NCI-H2081 (cell line): ENCODE data around the gene SLC24A1.

Source experiments
- DNase-seq, 2 experiments: peaks; one replicate each; lab custom pipeline; 2025; lab: John Stamatoyannopoulos, UW

Gene SLC24A1

DNA sequence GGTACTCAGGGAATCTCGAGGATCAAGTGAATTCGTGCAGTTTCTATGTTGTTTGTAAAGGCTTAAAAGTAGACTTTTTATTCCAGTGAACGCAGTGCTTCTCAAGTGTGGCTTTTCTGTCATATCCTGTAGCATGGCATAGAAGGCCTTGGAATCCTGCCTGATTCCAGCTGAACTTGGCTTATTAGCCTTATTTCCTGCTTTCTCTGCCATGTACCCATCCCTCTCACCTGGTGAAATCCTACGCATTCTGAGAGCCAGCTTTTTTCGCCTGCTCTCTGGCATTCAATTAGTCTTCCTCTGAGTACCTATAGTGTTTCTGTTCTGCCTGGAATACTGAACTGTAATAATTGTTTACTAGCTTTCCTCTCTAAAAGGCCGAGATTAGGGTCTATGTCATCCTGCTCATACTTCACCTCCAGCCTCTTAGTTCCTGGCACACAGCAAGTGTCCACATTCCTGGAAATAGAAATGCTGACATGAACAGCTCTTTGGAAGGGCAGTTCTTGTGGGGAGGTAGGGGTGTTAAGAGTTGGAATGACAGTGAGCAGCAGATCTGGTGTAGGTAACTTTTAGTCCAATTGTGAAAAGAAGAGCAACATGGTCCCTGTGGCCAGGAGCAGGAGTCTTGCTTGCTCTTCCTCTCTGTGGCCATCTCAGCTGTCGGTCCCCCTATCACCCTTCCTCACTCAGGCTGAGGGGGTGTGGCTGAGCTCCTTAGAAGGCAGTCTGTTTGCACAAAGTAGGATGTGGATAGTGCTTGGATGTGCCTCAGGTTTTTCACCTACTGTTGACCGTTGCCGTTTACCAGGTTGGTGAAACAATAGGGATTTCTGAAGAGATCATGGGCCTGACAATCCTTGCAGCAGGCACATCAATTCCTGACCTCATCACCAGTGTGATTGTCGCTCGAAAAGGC, 30.4 kb downstream of the SLC24A1 start:
- no peak for DNase-seq

- DNase-seq: no peak
Measured at GRCh38 chr15:65653341-65653740, 31.6 kb downstream of the SLC24A1 start.

- no peak for DNase-seq
Measured at GRCh38 chr15:65653801-65654521, 32.2 kb downstream of the SLC24A1 start.

DNA sequence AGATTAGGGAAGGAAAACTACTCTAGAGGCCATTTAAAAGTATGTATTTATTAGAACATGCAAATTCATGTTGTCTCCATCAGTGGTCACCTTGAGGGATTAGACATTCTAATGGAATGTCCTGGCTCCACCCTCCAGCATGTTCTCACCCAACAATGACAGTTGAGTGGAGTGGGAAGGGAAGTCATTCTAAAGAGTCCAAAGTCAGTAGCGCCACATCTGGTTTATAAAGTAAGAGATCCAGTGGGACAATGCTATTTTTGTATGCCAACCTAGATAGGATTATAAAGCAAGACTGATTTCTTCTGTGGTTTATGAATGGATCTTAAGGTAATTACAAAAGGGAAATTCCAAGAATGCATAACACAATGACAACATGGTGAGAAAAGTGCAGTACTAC, 33.3 kb downstream of the SLC24A1 start:
- no peak for DNase-seq

DNA sequence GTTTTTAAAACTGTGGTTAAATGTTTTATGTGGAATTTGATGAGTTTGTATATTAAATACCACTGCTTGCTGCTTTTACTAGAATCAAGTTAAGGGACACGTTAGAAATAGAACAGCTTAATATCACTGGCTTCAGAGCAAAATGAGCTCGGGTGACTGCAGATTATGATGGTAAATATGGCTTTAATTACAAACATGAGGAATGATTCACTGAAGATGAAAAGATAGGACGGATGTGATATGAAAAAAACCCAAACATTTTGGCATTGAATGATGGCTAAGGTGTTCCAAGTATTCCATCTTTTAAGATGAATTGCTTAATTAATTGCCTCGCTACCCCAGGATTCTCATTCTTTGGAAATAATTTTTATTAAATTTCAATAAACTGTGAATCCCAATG, 33.7 kb downstream of the SLC24A1 start:
- no peak for DNase-seq

DNA sequence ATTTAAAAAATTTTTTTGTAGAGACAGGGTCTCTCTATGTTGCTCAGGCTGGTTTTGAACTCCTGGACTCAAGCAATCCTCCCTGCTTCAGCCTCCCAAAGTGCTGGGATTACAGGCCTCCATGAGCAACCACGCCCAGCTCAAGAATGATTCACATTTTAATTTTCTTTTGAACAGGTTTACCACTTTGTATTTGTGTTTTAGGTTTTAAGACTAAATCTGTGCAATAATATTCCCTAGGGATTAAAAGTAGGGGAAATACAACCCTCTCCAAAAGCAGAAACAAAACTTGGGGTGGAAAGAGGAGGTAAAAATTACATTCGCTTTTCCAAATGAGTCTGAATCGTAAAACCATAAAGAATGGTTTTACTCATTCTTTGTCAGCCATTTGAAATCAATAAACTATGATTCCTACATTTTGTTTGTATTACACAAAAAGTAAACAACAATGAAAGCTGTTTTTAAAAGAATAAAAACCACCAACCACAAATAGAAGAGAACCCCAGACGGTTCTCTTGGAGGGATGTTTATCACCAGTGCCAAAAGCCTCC, 37.8 kb downstream of the SLC24A1 start:
- no peak for DNase-seq

GRCh38 chr15:65660927-65661326, 39.2 kb downstream of the SLC24A1 start:
- DNase-seq: no peak

DNA sequence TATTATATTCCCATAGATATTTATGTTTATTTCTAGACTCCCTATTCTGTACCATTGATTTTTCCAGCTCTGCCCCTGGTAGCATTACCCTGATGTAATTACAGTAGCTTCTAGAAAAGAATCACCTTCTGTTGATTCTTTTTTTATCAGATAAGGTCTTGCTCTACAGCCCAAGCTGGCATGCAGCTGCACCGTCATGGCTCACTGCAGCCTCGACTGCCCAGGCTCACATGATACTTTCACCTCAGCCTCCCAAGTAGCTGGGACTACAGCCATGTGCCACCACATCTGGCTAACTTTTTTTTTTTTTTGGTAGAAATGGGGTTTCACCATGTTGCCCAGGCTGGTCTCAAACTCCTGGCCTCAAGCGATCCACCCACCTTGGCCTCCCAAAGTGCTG, 41.8 kb downstream of the SLC24A1 start:
- DNase-seq: no peak

GRCh38 chr15:65666257-65666656, 44.5 kb downstream of the SLC24A1 start:
- no peak for DNase-seq

- DNase-seq: no peak
Measured at GRCh38 chr15:65675551-65675950, 53.8 kb downstream of the SLC24A1 start.

DNA sequence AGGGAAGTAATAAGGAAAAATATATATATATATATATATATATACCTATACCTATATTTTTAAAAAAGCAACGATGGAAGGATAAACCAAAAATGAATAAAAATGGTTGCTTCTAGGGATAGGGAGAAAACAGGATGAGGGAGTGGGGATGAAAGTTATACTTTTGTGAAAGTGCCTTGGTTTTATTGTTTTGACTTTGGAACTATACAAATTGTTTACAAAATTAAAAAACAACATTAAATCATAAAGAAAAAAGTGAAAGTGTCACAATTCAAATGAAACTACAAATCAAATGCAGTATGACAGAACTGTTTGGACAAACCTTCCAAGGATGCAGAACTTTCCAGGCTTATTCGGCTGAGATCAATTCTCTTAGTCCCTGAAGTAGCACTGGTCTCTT, 54.4 kb downstream of the SLC24A1 start:
- no peak for DNase-seq

DNA sequence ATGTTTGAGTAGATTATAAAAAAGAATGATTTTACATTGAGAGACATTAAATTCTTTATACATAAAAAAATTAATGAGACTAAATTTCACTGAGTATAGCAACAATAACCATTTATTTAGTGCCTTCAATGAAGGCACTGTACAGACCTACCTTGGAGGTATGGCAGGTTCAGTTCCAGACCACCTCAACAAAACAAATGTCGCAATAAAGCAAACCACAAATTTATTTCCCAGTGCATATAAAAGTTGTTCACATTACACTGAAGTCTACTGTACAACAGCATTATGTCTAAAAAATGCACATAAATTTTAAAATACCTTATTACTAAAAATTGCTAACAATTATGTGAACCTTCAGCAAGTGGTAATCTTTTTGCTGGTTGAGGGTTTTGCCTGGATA, 58.8 kb downstream of the SLC24A1 start:
- no peak for DNase-seq

GRCh38 chr15:65682404-65682911, 60.7 kb downstream of the SLC24A1 start:
- no peak for DNase-seq

GRCh38 chr15:65688462-65688861, 66.7 kb downstream of the SLC24A1 start:
- no peak for DNase-seq

DNA sequence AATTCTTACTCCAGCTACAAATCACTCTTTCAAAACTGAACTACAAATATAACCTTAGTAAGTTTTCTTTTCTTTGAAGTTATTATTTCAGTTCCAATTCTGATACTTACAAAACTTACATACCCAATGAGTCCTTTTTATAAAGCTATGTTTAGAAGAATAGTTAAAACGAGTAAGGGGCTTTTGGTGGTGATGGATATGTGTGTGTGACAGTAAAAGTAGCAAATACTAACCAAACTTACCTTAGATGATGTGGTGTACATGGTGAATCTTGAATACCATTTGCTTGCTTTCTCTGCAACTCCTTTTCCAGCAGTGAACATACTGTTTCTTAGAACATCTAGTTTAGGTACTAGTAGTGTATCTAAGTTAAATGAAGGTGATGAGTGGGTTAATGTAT, 68.4 kb downstream of the SLC24A1 start:
- no peak for DNase-seq

DNA sequence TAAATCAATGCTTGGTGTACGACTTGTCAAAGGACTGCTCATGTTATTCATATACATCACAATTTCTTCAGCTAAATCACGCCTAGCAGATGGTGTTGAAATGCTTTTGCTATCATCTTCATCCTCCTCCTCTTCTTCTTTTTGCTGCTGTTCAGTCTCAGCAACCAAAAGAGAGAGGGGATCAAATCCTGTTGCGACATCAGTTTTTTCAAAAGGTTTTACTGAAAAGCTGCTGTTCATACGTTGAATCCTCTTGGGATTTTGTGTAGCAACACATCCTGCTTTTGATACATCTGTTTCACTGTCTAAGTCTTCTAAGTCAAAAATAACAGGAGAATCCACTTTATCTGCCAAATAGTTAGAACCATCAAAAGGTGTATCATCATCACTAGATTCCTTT, 69.0 kb downstream of the SLC24A1 start:
- no peak for DNase-seq

DNA sequence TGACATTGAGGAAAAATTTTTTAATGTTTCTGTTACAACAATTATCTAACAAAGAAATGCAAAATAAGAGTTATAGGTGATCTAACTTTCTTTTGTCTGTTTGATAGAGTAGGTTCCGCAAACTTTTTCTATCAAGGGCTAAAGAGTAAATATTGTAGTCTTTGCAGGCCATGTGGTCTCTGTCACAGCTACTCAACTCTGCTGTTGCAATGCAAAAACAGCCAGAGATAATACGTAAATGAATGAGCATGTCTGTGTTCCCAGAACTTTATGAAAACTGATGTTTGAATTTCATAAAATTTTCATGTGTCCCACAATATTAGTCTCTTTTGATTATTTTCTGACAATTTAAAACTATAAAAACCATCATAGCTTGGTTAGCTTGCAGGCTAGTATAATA, 73.3 kb downstream of the SLC24A1 start:
- no peak for DNase-seq
